OCI-LY1 (cell line): ENCODE measurements around the gene PAIP2B.
"Not testable (repeated sequence)": the region's sequence is repeated elsewhere in the genome, so short reads cannot be mapped to it uniquely, and the experiment has no call there.

Experiments
- H2AFZ ChIP-seq: fragments of 200-600 bp; sonication (generic), shearing (Covaris generic); 2 replicates; pipeline ENCODE4 v1.6.0; 2014; ENCODE audit warnings: antibody characterized with exemption, mild to moderate bottlenecking, low read length
- H3F3A ChIP-seq: fragments of 200-600 bp; sonication (generic), shearing (Covaris generic); 2 replicates; pipeline ENCODE4 v1.6.0; 2014; ENCODE audit warnings: mild to moderate bottlenecking, antibody characterized with exemption, low read length, moderate library complexity; ENCODE audit not compliant: insufficient read depth
- H3K27ac ChIP-seq: fragments of 200-600 bp; sonication (generic); 2 replicates; pipeline ENCODE4 v1.5.1; 2014; ENCODE audit warnings: low read length, mixed run types, mild to moderate bottlenecking, low read depth; ENCODE audit not compliant: poor library complexity, severe bottlenecking
- H3K27me3 ChIP-seq: fragments of 200-600 bp; sonication (generic); 2 replicates; pipeline ENCODE4 v1.6.0; 2014; ENCODE audit warnings: antibody characterized with exemption, mild to moderate bottlenecking, low read length, moderate library complexity; ENCODE audit not compliant: insufficient read depth
- H3K36me3 ChIP-seq: fragments of 200-600 bp; sonication (generic); 2 replicates; pipeline ENCODE4 v1.6.1; 2014; ENCODE audit warnings: mild to moderate bottlenecking, antibody characterized with exemption, low read length, moderate library complexity, mixed read lengths; ENCODE audit not compliant: insufficient read depth
- H3K4me1 ChIP-seq: fragments of 200-600 bp; sonication (generic); 2 replicates; pipeline ENCODE4 v1.5.1; 2014; ENCODE audit warnings: mild to moderate bottlenecking, low read length, moderate library complexity; ENCODE audit not compliant: insufficient read depth, severe bottlenecking
- H3K4me2 ChIP-seq: fragments of 200-600 bp; sonication (generic), shearing (Covaris generic); 2 replicates; pipeline ENCODE4 v1.6.1; 2014; ENCODE audit warnings: low read length
- H3K4me3 ChIP-seq: fragments of 200-600 bp; sonication (generic); 2 replicates; pipeline ENCODE4 v1.5.1; 2014; ENCODE audit warnings: low read length, low read depth, mild to moderate bottlenecking, mixed read lengths; ENCODE audit not compliant: poor library complexity, severe bottlenecking
- H3K79me2 ChIP-seq: fragments of 200-600 bp; shearing (Covaris generic); 2 replicates; pipeline ENCODE4 v1.6.1; 2016; ENCODE audit warnings: mixed run types, low read length, mixed read lengths; ENCODE audit not compliant: insufficient read depth
- H3K9ac ChIP-seq: fragments of 200-600 bp; sonication (generic), shearing (Covaris generic); 2 replicates; pipeline ENCODE4 v1.6.1; 2014; ENCODE audit warnings: mild to moderate bottlenecking, low read length, mixed read lengths
- H3K9me2 ChIP-seq: fragments of 200-600 bp; sonication (generic), shearing (Covaris generic); 2 replicates; pipeline ENCODE4 v1.6.1; 2014; ENCODE audit warnings: low read depth, mild to moderate bottlenecking, low read length, mixed read lengths
- H3K9me3 ChIP-seq: fragments of 200-600 bp; shearing (Covaris generic); 2 replicates; pipeline ENCODE4 v1.6.1; 2014; ENCODE audit warnings: low read length, mixed read lengths
- H4K20me1 ChIP-seq: fragments of 200-600 bp; sonication (generic), shearing (Covaris generic); 2 replicates; pipeline ENCODE4 v1.6.0; 2016; ENCODE audit warnings: mild to moderate bottlenecking, low read length; ENCODE audit not compliant: insufficient read depth
- CTCF ChIP-seq: fragments of 200-600 bp; sonication (generic), shearing (Covaris generic); IDR thresholded peaks from 2 replicates; pipeline ENCODE4 v1.5.1; 2017; ENCODE audit warnings: mild to moderate bottlenecking, antibody characterized with exemption, low read length, moderate library complexity, mixed read lengths
- EZH2 ChIP-seq: fragments of 200-600 bp; sonication (generic), shearing (Covaris generic); IDR thresholded peaks from 2 replicates; pipeline ENCODE4 v1.8.0; 2017; ENCODE audit warnings: borderline replicate concordance, mixed run types, mild to moderate bottlenecking, antibody characterized with exemption, low read length, moderate library complexity, mixed read lengths

The PAIP2B gene

GRCh38 chr2:71190656-71191569 lies 36.0 kb downstream of the PAIP2B start:
- H4K20me1 ChIP-seq = no peaks in the 10 kb centered on the region
- no peak overlapping the region for H3K9ac ChIP-seq
- no peak overlapping the region for H3K4me3 ChIP-seq
- H3K9me3 ChIP-seq = no peaks in the 10 kb centered on the region
- no peaks in the 10 kb centered on the region for H3K79me2 ChIP-seq
- no peaks in the 10 kb centered on the region for H3K9me2 ChIP-seq
- H3K4me1 ChIP-seq = no peaks in the 10 kb centered on the region
- H3K36me3 ChIP-seq = no peaks in the 10 kb centered on the region
- no peak overlapping the region for H3K4me2 ChIP-seq
- H3F3A ChIP-seq = no peaks in the 10 kb centered on the region
- H3K27me3 ChIP-seq = no peaks in the 10 kb centered on the region
- H2AFZ ChIP-seq = no peak overlapping the region
- TF ChIP-seq CTCF (peak; percentile 23; the same call in 1 of the 2 replicates), EZH2 (no peak)
- no peak overlapping the region for H3K27ac ChIP-seq

- Histone ChIP-seq H3K9me2 (no peaks in the 10 kb centered on the region), H3K9me3 (no peaks in the 10 kb centered on the region), H3K27me3 (no peaks in the 10 kb centered on the region), H3K9ac (no peak overlapping the region), H4K20me1 (no peaks in the 10 kb centered on the region), H3K36me3 (no peaks in the 10 kb centered on the region), H3K4me1 (no peaks in the 10 kb centered on the region), H3K79me2 (no peaks in the 10 kb centered on the region), H3F3A (no peaks in the 10 kb centered on the region), H3K27ac (no peak overlapping the region), H2AFZ (no peak overlapping the region), H3K4me3 (no peak overlapping the region), H3K4me2 (no peak overlapping the region)
- TF ChIP-seq CTCF = no peak
- no peak for TF ChIP-seq EZH2
These were observed 39.3 kb downstream of the PAIP2B start for GRCh38 chr2:71187589-71187988.

- Histone ChIP-seq H3K9me2 (no peaks in the 10 kb centered on the region), H2AFZ (no peak overlapping the region), H3K27me3 (no peaks in the 10 kb centered on the region), H3K4me1 (no peaks in the 10 kb centered on the region), H3F3A (no peaks in the 10 kb centered on the region), H3K4me3 (no peak overlapping the region), H3K9me3 (no peaks in the 10 kb centered on the region), H3K79me2 (no peaks in the 10 kb centered on the region), H3K36me3 (no peaks in the 10 kb centered on the region), H3K9ac (no peak overlapping the region), H3K4me2 (no peak overlapping the region), H4K20me1 (no peaks in the 10 kb centered on the region), H3K27ac (no peak overlapping the region)
- TF ChIP-seq EZH2 = no peak
- no peak for TF ChIP-seq CTCF
These were observed 39.9 kb downstream of the PAIP2B start for GRCh38 chr2:71186973-71187372.

GRCh38 chr2:71183306-71184115 lies 43.4 kb downstream of the PAIP2B start:
- not testable (repeated sequence) for H3K4me3 ChIP-seq, H3K27me3 ChIP-seq, H3K9me2 ChIP-seq, H3K9ac ChIP-seq, H3F3A ChIP-seq, H3K36me3 ChIP-seq, H3K4me2 ChIP-seq, H2AFZ ChIP-seq, H4K20me1 ChIP-seq, H3K9me3 ChIP-seq, H3K4me1 ChIP-seq, H3K27ac ChIP-seq, H3K79me2 ChIP-seq
